RWPE2 (cell line): ENCODE measurements around the gene DNAJC1.

Source experiments
- ATAC-seq: fragments of 200-7000 bp; cut with Tn5 transposase; 3 replicates; pipeline ENCODE4 v1.9.1; 2021; ENCODE audit warnings: low read depth
- DNase-seq: peaks from one replicate; pipeline ENCODE4 v3.0.0-alpha.2; 2020; ENCODE audit warnings: low spot score
- H3K27ac ChIP-seq: fragments of 450-650 bp; 2 replicates; pipeline ENCODE4 v1.5.1; 2017; ENCODE audit warnings: mild to moderate bottlenecking; ENCODE audit not compliant: poor library complexity, severe bottlenecking
- H3K27me3 ChIP-seq: fragments of 250-450 bp; sonication (Bioruptor Pico); 2 replicates; pipeline ENCODE4 v1.5.1; 2021; ENCODE audit warnings: mild to moderate bottlenecking, moderate library complexity; ENCODE audit not compliant: insufficient read depth, poor library complexity, severe bottlenecking
- H3K36me3 ChIP-seq: fragments of 250-450 bp; sonication (Bioruptor Pico); 2 replicates; pipeline ENCODE4 v1.5.1; 2020; ENCODE audit warnings: low read depth, mild to moderate bottlenecking, moderate library complexity
- H3K4me1 ChIP-seq: fragments of 250-450 bp; sonication (Bioruptor Pico); 2 replicates; pipeline ENCODE4 v1.5.1; 2021; ENCODE audit warnings: mild to moderate bottlenecking, moderate library complexity; ENCODE audit not compliant: insufficient read depth, poor library complexity, severe bottlenecking
- H3K4me3 ChIP-seq: fragments of 250-450 bp; sonication (Bioruptor Pico); 2 replicates; pipeline ENCODE4 v1.5.1; 2021; ENCODE audit warnings: mild to moderate bottlenecking, moderate library complexity; ENCODE audit not compliant: severe bottlenecking
- H3K9me3 ChIP-seq: fragments of 250-450 bp; sonication (Bioruptor Pico); 2 replicates; pipeline ENCODE4 v1.5.1; 2021; ENCODE audit warnings: mild to moderate bottlenecking, moderate library complexity; ENCODE audit not compliant: severe bottlenecking
- TF ChIP-seq, protein P1 (sequence below): fragments of 450-650 bp; IDR thresholded peaks from one replicate; pipeline ENCODE4 v1.5.1; 2017; ENCODE audit warnings: mild to moderate bottlenecking, moderate library complexity; ENCODE audit not compliant: poor library complexity, severe bottlenecking

The DNAJC1 gene

DNA sequence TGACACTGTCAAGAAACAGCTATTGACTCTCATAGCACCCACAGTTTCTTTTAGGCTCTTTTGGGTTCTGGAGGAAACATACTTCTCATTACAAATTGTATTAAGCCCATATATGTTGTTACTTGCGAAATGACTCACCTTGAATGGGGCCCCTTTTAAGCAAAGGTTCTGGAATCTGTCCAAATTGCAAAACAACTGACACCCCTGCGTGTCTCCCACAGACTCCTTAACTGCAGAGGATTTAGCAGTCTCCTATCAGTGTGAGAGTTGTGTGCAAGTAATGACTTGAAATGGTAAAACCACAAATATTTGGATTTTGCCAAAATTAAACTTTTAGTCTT lies 192.3 kb downstream of the DNAJC1 start:
- no peak overlapping the region for H3K4me3 ChIP-seq
- H3K27ac ChIP-seq, result peak overlapping the region; percentile 48
- ATAC-seq (peak; percentile 82), DNase-seq (no peak)
- TF ChIP-seq, protein P1, sequence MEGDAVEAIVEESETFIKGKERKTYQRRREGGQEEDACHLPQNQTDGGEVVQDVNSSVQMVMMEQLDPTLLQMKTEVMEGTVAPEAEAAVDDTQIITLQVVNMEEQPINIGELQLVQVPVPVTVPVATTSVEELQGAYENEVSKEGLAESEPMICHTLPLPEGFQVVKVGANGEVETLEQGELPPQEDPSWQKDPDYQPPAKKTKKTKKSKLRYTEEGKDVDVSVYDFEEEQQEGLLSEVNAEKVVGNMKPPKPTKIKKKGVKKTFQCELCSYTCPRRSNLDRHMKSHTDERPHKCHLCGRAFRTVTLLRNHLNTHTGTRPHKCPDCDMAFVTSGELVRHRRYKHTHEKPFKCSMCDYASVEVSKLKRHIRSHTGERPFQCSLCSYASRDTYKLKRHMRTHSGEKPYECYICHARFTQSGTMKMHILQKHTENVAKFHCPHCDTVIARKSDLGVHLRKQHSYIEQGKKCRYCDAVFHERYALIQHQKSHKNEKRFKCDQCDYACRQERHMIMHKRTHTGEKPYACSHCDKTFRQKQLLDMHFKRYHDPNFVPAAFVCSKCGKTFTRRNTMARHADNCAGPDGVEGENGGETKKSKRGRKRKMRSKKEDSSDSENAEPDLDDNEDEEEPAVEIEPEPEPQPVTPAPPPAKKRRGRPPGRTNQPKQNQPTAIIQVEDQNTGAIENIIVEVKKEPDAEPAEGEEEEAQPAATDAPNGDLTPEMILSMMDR, result no peak
- H3K36me3 ChIP-seq, result no peaks in the 10 kb centered on the region
- H3K27me3 ChIP-seq, result no peaks in the 10 kb centered on the region
- peaks cover 18% of the 10 kb centered on the region for H3K4me1 ChIP-seq
- no peaks in the 10 kb centered on the region for H3K9me3 ChIP-seq

DNA sequence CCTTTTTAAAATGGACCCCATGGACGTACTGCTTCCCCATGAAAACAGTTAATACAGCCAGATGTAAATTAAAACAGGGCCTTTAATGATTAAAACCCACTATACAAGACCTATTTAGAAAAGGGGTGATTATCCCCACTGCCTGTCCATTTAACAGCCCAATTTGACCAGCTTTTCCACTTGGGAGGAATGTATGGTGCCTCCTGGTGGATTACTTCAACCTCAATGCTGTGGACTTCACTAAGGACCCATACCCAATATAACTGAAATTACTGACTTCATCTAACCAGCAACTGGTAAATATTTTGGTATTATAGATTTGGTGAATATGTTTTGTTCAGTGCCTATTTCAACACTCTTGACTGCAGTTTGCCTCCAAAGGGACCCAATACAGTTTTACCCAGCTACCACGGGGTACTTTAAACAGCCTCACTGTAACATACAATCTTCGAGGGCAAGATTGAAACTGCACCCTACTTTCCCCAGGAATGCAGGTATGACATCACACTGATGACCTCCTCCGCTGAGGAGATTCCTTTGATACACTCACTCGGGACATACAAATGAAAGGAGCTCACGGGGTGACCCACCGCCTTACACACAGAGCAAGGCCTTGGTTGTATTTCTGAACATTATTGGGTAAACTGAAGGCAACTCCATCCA lies 192.8 kb downstream of the DNAJC1 start:
- Histone ChIP-seq H3K9me3 (no peaks in the 10 kb centered on the region), H3K36me3 (no peaks in the 10 kb centered on the region), H3K4me3 (no peak overlapping the region), H3K27me3 (no peaks in the 10 kb centered on the region), H3K27ac (peak overlapping the region; percentile 48), H3K4me1 (peaks cover 18% of the 10 kb centered on the region)
- ATAC-seq, result peak; percentile 84
- no peak for DNase-seq
- TF ChIP-seq, protein P1, result no peak

GRCh38 chr10:21808550-21808949 lies 195.0 kb downstream of the DNAJC1 start:
- Histone ChIP-seq H3K27ac (no peak overlapping the region), H3K27me3 (no peaks in the 10 kb centered on the region), H3K4me3 (no peak overlapping the region), H3K36me3 (no peaks in the 10 kb centered on the region), H3K9me3 (no peaks in the 10 kb centered on the region), H3K4me1 (peaks cover 18% of the 10 kb centered on the region)
- ATAC-seq (no peak), DNase-seq (no peak)
- TF ChIP-seq, protein P1, result no peak

- Histone ChIP-seq H3K4me3 (no peak overlapping the region), H3K9me3 (no peaks in the 10 kb centered on the region), H3K27ac (no peak overlapping the region), H3K4me1 (peaks cover 18% of the 10 kb centered on the region), H3K36me3 (no peaks in the 10 kb centered on the region), H3K27me3 (no peaks in the 10 kb centered on the region)
- ATAC-seq, result no peak
- TF ChIP-seq, protein P1, result no peak
- no peak for DNase-seq
Observed at GRCh38 chr10:21807180-21807579, 196.3 kb downstream of the DNAJC1 start.

- TF ChIP-seq, protein P1, result no peak
- H3K4me3 ChIP-seq, result no peak overlapping the region
- no peaks in the 10 kb centered on the region for H3K9me3 ChIP-seq
- H3K27me3 ChIP-seq, result no peaks in the 10 kb centered on the region
- H3K27ac ChIP-seq, result no peak overlapping the region
- peaks cover 5% of the 10 kb centered on the region; the same call in 1 of the 2 replicates for H3K36me3 ChIP-seq
- ATAC-seq (no peak), DNase-seq (no peak)
- H3K4me1 ChIP-seq, result no peaks in the 10 kb centered on the region
Observed at GRCh38 chr10:21803374-21803773, 200.2 kb downstream of the DNAJC1 start.
